ENCODE data around the gene IL4. TPM values are rescaled to one million over a fixed set of nuclear protein-coding genes. Genes with fewer than 3 reads are reported as not detected.

IL4 gene
- total RNA-seq, 2 donors from 2014 or later, result not detected

GRCh38 chr5:132635873-132636272, 37.9 kb upstream of the IL4 start:
- no peak for TF ChIP-seq CTCF (IDR thresholded peaks at IDR 0.05)
- no peaks in the 10 kb centered on the region for H3K4me1 ChIP-seq (ENCODE audit: control insufficient read depth in 1 of 2, low read depth in 2 of 2)
- DNase-seq (ENCODE audit: low spot score), result no peak
- no peak for ATAC-seq (ENCODE audit: insufficient number of reproducible peaks, low FRiP score, low read depth)
- no peak overlapping the region for H3K4me3 ChIP-seq
- peaks cover 25% of the 10 kb centered on the region for H3K36me3 ChIP-seq
- H3K9me3 ChIP-seq, result no peaks in the 10 kb centered on the region
- no peaks in the 10 kb centered on the region for H3K27me3 ChIP-seq (replicated peaks; ENCODE audit: insufficient read depth)
- H3K27ac ChIP-seq, result no peak overlapping the region

GRCh38 chr5:132637241-132637640, 36.5 kb upstream of the IL4 start:
- TF ChIP-seq CTCF (IDR thresholded peaks at IDR 0.05), result no peak
- no peak overlapping the region for H3K27ac ChIP-seq
- no peak overlapping the region for H3K4me3 ChIP-seq
- no peaks in the 10 kb centered on the region for H3K9me3 ChIP-seq
- peaks cover 28% of the 10 kb centered on the region for H3K36me3 ChIP-seq
- H3K27me3 ChIP-seq (replicated peaks; ENCODE audit: insufficient read depth), result no peaks in the 10 kb centered on the region
- no peak for ATAC-seq (ENCODE audit: insufficient number of reproducible peaks, low FRiP score, low read depth)
- no peaks in the 10 kb centered on the region for H3K4me1 ChIP-seq (ENCODE audit: control insufficient read depth in 1 of 2, low read depth in 2 of 2)
- no peak for DNase-seq (ENCODE audit: low spot score)

- Histone ChIP-seq H3K27me3 (replicated peaks; ENCODE audit: insufficient read depth) (no peaks in the 10 kb centered on the region), H3K9me3 (no peaks in the 10 kb centered on the region), H3K4me1 (ENCODE audit: control insufficient read depth in 1 of 2, low read depth in 2 of 2) (no peaks in the 10 kb centered on the region), H3K27ac (no peak overlapping the region), H3K4me3 (no peak overlapping the region), H3K36me3 (peaks cover 30% of the 10 kb centered on the region)
- TF ChIP-seq CTCF (IDR thresholded peaks at IDR 0.05), result no peak
- no peak for DNase-seq (ENCODE audit: low spot score)
- no peak for ATAC-seq (ENCODE audit: insufficient number of reproducible peaks, low FRiP score, low read depth)
These were observed 34.1 kb upstream of the IL4 start for GRCh38 chr5:132639706-132640130.

- no peak for DNase-seq (ENCODE audit: low spot score)
- Histone ChIP-seq H3K9me3 (no peaks in the 10 kb centered on the region), H3K4me1 (ENCODE audit: control insufficient read depth in 1 of 2, low read depth in 2 of 2) (no peaks in the 10 kb centered on the region), H3K27ac (no peak overlapping the region), H3K27me3 (replicated peaks; ENCODE audit: insufficient read depth) (no peaks in the 10 kb centered on the region), H3K4me3 (no peak overlapping the region), H3K36me3 (peaks cover 30% of the 10 kb centered on the region)
- no peak for TF ChIP-seq CTCF (IDR thresholded peaks at IDR 0.05)
- ATAC-seq (ENCODE audit: insufficient number of reproducible peaks, low FRiP score, low read depth), result no peak
These were observed 33.2 kb upstream of the IL4 start for GRCh38 chr5:132640613-132641012.

GRCh38 chr5:132641241-132641723, 32.5 kb upstream of the IL4 start:
- H3K4me3 ChIP-seq, result no peak overlapping the region
- no peaks in the 10 kb centered on the region for H3K4me1 ChIP-seq (ENCODE audit: control insufficient read depth in 1 of 2, low read depth in 2 of 2)
- ATAC-seq (ENCODE audit: insufficient number of reproducible peaks, low FRiP score, low read depth) (no peak), DNase-seq (ENCODE audit: low spot score) (no peak)
- H3K36me3 ChIP-seq, result peaks cover 30% of the 10 kb centered on the region
- no peak overlapping the region for H3K27ac ChIP-seq
- TF ChIP-seq CTCF (IDR thresholded peaks at IDR 0.05), result no peak
- no peaks in the 10 kb centered on the region for H3K9me3 ChIP-seq
- H3K27me3 ChIP-seq (replicated peaks; ENCODE audit: insufficient read depth), result no peaks in the 10 kb centered on the region

Data from thoracic aorta (tissue), 2 donors.